Activated naive CD4-positive, alpha-beta T cell treated with anti-CD3 and anti-CD28 coated beads, Interleukin-2, amount 50 U/mL, for 24 hours (primary cell): Measurements from ENCODE around the gene EVI5.
"Not testable (repeated sequence)": the region's sequence is repeated elsewhere in the genome, so short reads cannot be mapped to it uniquely, and the experiment has no call there.

Source experiments
- H3K27ac Mint-ChIP-seq: one replicate; pipeline ENCODE4 v1.8.0; 2021; ENCODE audit warnings: mild to moderate bottlenecking, mixed read lengths
- H3K27me3 Mint-ChIP-seq: one replicate; pipeline ENCODE4 v1.8.0; 2021; ENCODE audit warnings: mixed read lengths
- H3K36me3 Mint-ChIP-seq: one replicate; pipeline ENCODE4 v1.8.0; 2021; ENCODE audit warnings: mixed read lengths
- H3K4me1 Mint-ChIP-seq: one replicate; pipeline ENCODE4 v1.8.0; 2021; ENCODE audit warnings: mixed read lengths
- H3K4me3 Mint-ChIP-seq: one replicate; pipeline ENCODE4 v1.8.0; 2021; ENCODE audit warnings: mild to moderate bottlenecking, mixed read lengths
- H3K9me3 Mint-ChIP-seq: one replicate; pipeline ENCODE4 v1.8.0; 2021; ENCODE audit warnings: mixed read lengths

The EVI5 gene

GRCh38 chr1:92804721-92805201, 19.9 kb upstream of the EVI5 start:
- no peak overlapping the region for H3K4me3 Mint-ChIP-seq
- no peaks in the 10 kb centered on the region for H3K4me1 Mint-ChIP-seq
- H3K27ac Mint-ChIP-seq = no peak overlapping the region
- H3K36me3 Mint-ChIP-seq = no peaks in the 10 kb centered on the region
- H3K27me3 Mint-ChIP-seq = no peaks in the 10 kb centered on the region
- H3K9me3 Mint-ChIP-seq = no peaks in the 10 kb centered on the region

DNA sequence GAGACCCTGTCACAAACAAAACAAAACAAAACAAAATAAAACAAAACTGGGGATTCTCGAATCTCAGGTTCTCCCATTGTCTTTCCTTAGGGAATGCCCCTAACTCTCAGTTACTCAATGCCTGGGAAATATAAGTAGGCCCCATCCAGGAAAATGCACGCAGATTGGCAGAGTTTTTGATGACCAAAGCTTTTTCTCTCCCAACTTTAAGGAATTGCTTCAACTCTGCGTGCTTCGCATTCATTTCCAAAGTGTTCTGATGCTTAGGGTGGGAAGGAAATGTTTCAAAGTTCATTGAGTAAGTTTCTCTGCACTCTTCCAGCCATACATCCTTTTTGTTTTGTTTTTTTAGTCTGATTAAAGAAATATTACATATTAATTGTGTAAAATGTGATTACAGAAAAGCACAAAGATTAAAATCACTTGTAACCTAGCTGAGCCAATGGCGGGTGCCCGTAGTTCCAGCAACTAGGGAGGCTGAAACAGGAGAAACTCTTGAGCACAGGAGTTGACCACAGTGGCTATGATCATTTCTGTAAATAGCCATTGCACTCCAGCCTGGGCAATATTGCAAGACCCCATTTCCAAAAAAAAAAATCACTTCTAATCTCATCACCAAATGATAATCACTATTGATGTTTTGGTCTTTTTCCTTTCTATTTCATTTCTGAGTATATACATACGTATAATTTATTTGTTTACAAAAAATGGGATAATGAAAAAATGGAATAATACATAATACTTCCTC, 18.4 kb upstream of the EVI5 start:
- H3K36me3 Mint-ChIP-seq = no peaks in the 10 kb centered on the region
- H3K27me3 Mint-ChIP-seq = no peaks in the 10 kb centered on the region
- no peaks in the 10 kb centered on the region for H3K4me1 Mint-ChIP-seq
- no peaks in the 10 kb centered on the region for H3K9me3 Mint-ChIP-seq
- H3K27ac Mint-ChIP-seq = no peak overlapping the region
- H3K4me3 Mint-ChIP-seq = no peak overlapping the region

DNA sequence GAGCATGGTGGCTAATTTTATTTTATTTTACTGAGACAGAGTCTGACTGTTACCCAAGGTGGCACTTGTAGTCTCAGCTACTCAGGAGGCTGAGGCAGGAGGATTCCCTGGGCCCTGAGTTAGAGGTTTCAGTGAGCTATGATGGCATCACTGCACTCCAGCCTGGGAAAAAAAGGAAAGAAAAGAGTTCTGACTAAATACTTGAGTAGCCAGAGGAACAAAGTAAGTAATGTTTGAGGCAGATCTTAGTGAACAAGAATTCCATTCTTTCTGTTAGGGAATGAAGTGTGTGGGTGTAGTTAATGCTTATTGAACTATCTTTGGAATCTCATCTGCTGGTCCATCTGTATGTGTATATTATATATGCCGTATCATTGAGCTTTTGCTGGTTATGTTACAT, 13.1 kb upstream of the EVI5 start:
- no peaks in the 10 kb centered on the region for H3K4me1 Mint-ChIP-seq
- H3K27ac Mint-ChIP-seq = no peak overlapping the region
- peaks cover 3% of the 10 kb centered on the region for H3K27me3 Mint-ChIP-seq
- no peak overlapping the region for H3K4me3 Mint-ChIP-seq
- H3K36me3 Mint-ChIP-seq = no peaks in the 10 kb centered on the region
- no peaks in the 10 kb centered on the region for H3K9me3 Mint-ChIP-seq

- H3K27ac Mint-ChIP-seq = no peak overlapping the region
- no peaks in the 10 kb centered on the region for H3K36me3 Mint-ChIP-seq
- peaks cover 6% of the 10 kb centered on the region for H3K27me3 Mint-ChIP-seq
These were observed 12.4 kb upstream of the EVI5 start for GRCh38 chr1:92797297-92797696.

DNA sequence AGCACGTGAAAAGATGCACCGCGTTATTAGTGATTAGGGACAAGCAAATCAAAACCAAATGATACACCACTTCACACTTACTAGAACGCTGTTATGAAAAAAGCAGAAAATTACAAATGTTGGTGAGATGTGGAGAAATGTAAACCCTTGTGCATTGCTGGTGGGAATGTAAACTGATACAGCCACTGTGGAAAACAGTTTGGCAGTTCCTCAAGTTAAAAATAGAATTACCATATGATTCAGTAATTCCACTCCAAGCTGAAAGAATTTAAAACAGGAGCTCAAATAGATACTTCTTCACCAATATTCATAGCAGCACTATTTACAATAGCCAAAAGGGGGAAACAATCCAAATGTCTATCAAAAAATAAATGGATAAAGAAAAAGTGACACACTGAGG, 10.3 kb upstream of the EVI5 start:
- peaks cover 6% of the 10 kb centered on the region for H3K27me3 Mint-ChIP-seq

More at GRCh38 chr1:92797297-92797696, 12.4 kb upstream of the EVI5 start:
- no peak overlapping the region for H3K4me3 Mint-ChIP-seq
- no peaks in the 10 kb centered on the region for H3K9me3 Mint-ChIP-seq
- no peaks in the 10 kb centered on the region for H3K4me1 Mint-ChIP-seq

DNA sequence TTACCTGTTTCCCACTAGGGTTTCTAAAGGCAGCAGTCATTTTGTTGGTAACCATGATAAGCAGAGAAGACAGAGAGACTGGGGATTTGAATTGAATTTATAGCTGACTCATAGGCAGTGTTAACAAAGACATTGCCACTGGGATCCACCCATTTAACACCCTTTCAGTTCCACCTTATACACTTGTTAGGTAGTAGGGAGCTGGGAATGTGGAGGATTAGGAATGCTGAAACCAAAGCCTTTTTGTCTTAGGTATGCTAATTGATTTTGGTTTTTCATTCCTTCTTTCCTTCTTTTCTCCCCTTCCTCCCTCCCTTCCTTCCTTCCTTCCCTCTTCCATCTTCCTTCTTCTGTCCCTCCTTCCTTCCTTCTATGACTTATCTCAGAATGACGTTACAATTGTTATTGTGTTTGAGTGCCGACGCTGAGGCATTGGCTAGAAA, 7.5 kb upstream of the EVI5 start:
- no peaks in the 10 kb centered on the region for H3K9me3 Mint-ChIP-seq
- no peak overlapping the region for H3K27ac Mint-ChIP-seq
- H3K36me3 Mint-ChIP-seq = no peaks in the 10 kb centered on the region
- H3K27me3 Mint-ChIP-seq = peaks cover 3% of the 10 kb centered on the region
- H3K4me1 Mint-ChIP-seq = no peaks in the 10 kb centered on the region
- no peak overlapping the region for H3K4me3 Mint-ChIP-seq

More for the DNA sequence above, 10.3 kb upstream of the EVI5 start:
- Mint-ChIP-seq H3K9me3 (no peaks in the 10 kb centered on the region), H3K27ac (no peak overlapping the region), H3K36me3 (no peaks in the 10 kb centered on the region), H3K4me3 (no peak overlapping the region), H3K4me1 (no peaks in the 10 kb centered on the region)

DNA sequence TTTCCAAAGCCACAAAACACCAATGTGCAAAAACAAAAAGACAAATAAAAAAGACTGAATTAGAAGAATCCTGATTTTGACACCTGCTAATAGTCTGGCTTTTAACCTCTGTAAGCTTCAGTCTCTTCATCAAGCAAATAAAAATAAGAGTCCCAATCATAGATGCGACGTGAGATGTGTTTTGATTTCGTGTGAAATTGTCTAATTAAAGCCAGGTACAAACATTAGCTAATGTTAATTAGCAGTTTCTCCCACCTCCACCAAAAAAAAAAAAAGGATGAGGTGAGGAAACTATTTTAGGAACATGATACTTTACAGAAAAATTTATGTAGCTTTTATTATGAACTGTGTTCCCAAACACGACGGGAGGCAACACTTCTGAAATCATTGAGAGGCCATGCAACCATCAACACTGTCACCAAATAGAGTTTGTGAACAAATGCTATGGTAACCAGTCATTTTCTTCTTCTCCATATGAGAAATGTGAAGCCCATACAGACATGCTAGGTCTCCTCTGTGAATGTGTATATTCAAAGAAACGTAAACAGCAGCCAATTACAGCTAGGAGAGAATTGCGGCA, 6.7 kb upstream of the EVI5 start:
- Mint-ChIP-seq H3K27me3 (peaks cover 3% of the 10 kb centered on the region), H3K4me1 (peaks cover 3% of the 10 kb centered on the region), H3K9me3 (no peaks in the 10 kb centered on the region), H3K36me3 (no peaks in the 10 kb centered on the region), H3K4me3 (no peak overlapping the region), H3K27ac (no peak overlapping the region)

DNA sequence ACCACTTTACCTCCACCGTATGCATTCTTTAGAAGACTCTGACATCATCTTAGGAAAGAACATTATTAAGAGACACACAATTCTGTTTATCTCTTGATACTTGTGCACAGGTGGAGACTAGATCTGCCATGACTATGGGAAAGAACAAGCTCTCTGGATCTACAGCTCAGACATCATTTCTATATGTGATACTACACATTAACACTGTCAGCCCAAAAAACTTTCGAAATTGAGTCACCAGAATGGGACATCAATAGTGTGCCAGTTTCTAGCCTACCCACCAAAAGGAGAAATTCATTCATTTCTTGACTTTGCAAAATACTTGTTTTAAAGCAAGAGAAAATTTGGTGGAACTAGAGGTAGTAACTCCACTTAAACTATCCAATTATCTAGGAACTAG, 6.0 kb upstream of the EVI5 start:
- no peaks in the 10 kb centered on the region for H3K36me3 Mint-ChIP-seq
- H3K27ac Mint-ChIP-seq = no peak overlapping the region
- H3K27me3 Mint-ChIP-seq = peaks cover 4% of the 10 kb centered on the region
- no peaks in the 10 kb centered on the region for H3K9me3 Mint-ChIP-seq
- peaks cover 6% of the 10 kb centered on the region for H3K4me1 Mint-ChIP-seq
- no peak overlapping the region for H3K4me3 Mint-ChIP-seq

- H3K36me3 Mint-ChIP-seq = no peaks in the 10 kb centered on the region
- peaks cover 8% of the 10 kb centered on the region for H3K27me3 Mint-ChIP-seq
- H3K27ac Mint-ChIP-seq = no peak overlapping the region
- peaks cover 6% of the 10 kb centered on the region for H3K4me1 Mint-ChIP-seq
- no peak overlapping the region for H3K4me3 Mint-ChIP-seq
- no peaks in the 10 kb centered on the region for H3K9me3 Mint-ChIP-seq
These were observed 5.2 kb upstream of the EVI5 start for GRCh38 chr1:92790081-92790480.

DNA sequence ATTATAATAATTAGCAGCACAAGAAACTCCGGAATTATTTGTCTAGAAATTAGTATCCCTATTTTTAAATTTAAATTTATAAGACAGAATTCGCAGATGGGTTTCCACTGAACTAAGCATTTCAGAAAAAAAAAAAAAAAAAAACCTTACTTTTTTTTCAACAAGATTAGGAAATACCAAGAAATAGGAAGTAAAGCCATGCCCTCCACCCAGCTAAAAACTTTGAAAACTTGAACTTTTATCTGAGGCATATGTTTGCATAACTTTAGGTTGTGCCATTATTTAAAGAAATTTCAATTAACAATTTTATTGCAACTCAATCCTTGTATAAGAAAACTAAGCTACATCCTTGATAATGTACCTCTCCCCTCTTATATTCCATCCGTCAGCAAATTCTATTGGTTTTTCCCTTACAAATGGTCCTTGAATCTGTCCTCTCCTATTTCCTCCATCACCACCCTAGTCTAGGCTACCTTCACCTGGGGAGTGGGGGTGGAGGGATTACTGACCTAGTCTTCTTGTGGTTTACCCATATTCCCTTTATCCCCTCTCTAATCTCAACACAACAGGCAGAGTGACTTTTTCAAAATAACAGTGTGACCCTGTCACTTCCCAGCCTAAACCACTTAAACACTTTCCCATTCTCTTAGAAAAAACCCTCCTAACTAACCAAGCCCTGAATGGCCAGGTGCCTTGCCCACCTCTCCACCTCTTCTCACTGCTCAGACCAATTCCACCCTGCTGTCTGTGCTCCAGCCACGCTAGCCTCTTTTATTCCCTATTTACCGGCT, 1.4 kb upstream of the EVI5 start:
- Mint-ChIP-seq H3K27me3 (peaks cover 12% of the 10 kb centered on the region), H3K27ac (peak overlapping the region; percentile 64), H3K4me3 (no peak overlapping the region), H3K36me3 (no peaks in the 10 kb centered on the region), H3K4me1 (peaks cover 22% of the 10 kb centered on the region), H3K9me3 (no peaks in the 10 kb centered on the region)

DNA sequence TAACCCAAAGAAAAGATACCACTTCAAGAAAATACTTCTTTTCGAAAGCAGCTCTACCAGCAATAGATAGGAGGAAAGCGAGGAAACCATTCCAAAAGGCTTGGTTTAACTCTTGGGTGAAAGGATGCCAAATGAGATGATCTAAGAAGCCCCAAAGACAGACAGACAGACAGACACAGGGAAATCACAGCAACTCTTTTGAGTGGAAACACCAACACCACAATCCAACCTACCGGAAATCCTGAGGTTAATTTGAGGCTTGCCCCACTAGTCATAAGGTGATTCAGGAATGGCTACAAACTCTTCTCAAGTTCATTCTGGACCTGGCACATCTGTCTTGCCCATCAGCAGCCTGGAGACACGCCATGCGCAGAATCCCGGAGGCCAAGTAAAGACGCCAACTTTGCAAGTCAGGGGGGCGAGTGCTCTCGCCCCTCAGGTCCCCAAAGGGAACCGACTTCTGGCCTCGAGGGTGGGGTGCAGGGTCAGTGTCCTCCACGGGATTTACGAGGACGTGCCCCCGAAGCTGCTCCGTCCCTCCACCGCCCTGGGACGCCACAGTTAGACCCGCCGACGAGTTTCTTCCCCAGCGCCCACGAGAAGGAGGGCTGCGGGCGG, 778 bp downstream of the EVI5 start:
- H3K36me3 Mint-ChIP-seq = no peaks in the 10 kb centered on the region
- H3K9me3 Mint-ChIP-seq = no peaks in the 10 kb centered on the region
- peaks cover 22% of the 10 kb centered on the region for H3K4me1 Mint-ChIP-seq
- H3K27ac Mint-ChIP-seq = no peak overlapping the region
- H3K4me3 Mint-ChIP-seq = peak overlapping the region; percentile 83
- peaks cover 17% of the 10 kb centered on the region for H3K27me3 Mint-ChIP-seq

DNA sequence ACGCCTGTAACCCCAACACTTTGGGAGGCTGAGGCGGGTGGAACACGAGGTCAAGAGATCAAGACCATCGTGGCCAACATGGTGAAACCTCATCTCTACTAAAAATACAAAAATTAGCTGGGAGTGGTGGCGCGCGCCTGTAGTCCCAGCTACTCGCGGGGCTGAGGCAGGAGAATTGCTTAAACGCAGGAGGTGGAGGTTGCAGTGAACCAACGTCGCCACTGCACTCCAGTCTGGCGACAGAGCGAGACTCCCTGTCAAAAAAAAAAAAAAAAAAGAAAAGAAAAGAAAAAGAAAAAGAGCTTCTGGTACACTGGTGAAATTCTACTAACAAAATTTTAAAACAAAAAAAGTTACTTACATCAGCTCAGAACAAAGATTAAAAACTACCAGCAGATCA, 1.4 kb downstream of the EVI5 start:
- H3K27ac Mint-ChIP-seq, H3K9me3 Mint-ChIP-seq, H3K36me3 Mint-ChIP-seq: not testable (repeated sequence)
- Mint-ChIP-seq H3K27me3 (peaks cover 19% of the 10 kb centered on the region), H3K4me3 (peak overlapping the region; percentile 83), H3K4me1 (peaks cover 22% of the 10 kb centered on the region)

GRCh38 chr1:92778376-92778775, 6.5 kb downstream of the EVI5 start:
- peaks cover 1% of the 10 kb centered on the region for H3K36me3 Mint-ChIP-seq
- H3K9me3 Mint-ChIP-seq = no peaks in the 10 kb centered on the region
- H3K27me3 Mint-ChIP-seq = peaks cover 19% of the 10 kb centered on the region
- no peak overlapping the region for H3K4me3 Mint-ChIP-seq
- peaks cover 7% of the 10 kb centered on the region for H3K4me1 Mint-ChIP-seq
- no peak overlapping the region for H3K27ac Mint-ChIP-seq

DNA sequence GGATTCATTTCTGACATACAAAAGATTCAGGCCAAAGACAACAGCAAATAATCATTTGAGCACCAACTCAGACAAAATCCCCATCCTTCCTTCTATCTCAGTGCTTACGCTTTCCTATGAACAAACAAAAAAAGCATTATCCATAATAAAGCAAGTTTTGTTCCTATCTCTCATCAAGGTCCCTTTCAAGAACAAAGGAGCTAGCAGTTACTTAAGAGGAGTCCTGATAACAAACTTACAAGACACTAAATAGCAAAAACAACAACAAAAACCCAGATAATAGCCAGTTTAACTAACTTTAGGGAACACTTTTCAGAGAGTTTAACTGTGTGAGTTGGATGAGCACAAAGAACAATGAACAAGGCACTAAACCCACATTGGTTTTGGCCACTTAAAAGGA, 10.5 kb downstream of the EVI5 start:
- H3K4me3 Mint-ChIP-seq = no peak overlapping the region
- H3K4me1 Mint-ChIP-seq = no peaks in the 10 kb centered on the region
- peaks cover 2% of the 10 kb centered on the region for H3K36me3 Mint-ChIP-seq
- peaks cover 11% of the 10 kb centered on the region for H3K27me3 Mint-ChIP-seq
- H3K27ac Mint-ChIP-seq = no peak overlapping the region
- no peaks in the 10 kb centered on the region for H3K9me3 Mint-ChIP-seq

DNA sequence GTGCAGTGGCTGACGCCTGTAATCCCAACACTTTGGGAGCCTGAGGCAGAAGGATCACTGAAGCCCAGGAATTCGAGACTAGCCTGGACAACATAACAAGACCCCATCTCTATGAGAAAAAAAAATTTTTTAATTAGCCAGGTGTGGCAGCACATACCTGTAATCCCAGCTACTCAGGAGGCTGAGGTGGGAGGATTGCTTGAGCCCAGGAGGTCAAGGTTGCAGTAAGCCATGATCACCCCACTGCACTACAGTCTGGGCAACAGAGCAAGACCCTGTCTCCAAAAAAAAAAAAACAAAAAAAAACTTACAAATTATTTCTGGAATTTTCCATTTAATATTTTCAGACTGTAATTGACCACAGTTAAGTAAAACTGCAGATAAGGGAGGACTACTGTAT, 11.2 kb downstream of the EVI5 start:
- H3K27me3 Mint-ChIP-seq, H3K36me3 Mint-ChIP-seq, H3K9me3 Mint-ChIP-seq, H3K27ac Mint-ChIP-seq, H3K4me3 Mint-ChIP-seq, H3K4me1 Mint-ChIP-seq: not testable (repeated sequence)

GRCh38 chr1:92769856-92770255, 15.1 kb downstream of the EVI5 start:
- H3K4me3 Mint-ChIP-seq = no peak overlapping the region
- H3K27ac Mint-ChIP-seq = no peak overlapping the region
- peaks cover 9% of the 10 kb centered on the region for H3K36me3 Mint-ChIP-seq
- H3K27me3 Mint-ChIP-seq = no peaks in the 10 kb centered on the region
- peaks cover 11% of the 10 kb centered on the region for H3K9me3 Mint-ChIP-seq
- H3K4me1 Mint-ChIP-seq = no peaks in the 10 kb centered on the region
